T-helper 1 cell treated with Interleukin-12 subunit alpha and Interleukin-12 subunit beta and Interleukin-4 antibody, amounts not matched to agents 30 μg/mL and 1 μg/mL, for 36 hours (primary cell): ENCODE results near the gene CCDC136.

Experiments
- H3K27ac Mint-ChIP-seq: one replicate; pipeline ENCODE4 v1.8.0; 2021; ENCODE audit warnings: mild to moderate bottlenecking, mixed read lengths
- H3K27me3 Mint-ChIP-seq: one replicate; pipeline ENCODE4 v1.8.0; 2021; ENCODE audit warnings: low read depth, mixed read lengths
- H3K36me3 Mint-ChIP-seq: one replicate; pipeline ENCODE4 v1.8.0; 2021; ENCODE audit warnings: low read depth, mixed read lengths
- H3K4me1 Mint-ChIP-seq: one replicate; pipeline ENCODE4 v1.8.0; 2021; ENCODE audit warnings: low read depth, mixed read lengths
- H3K4me3 Mint-ChIP-seq: one replicate; pipeline ENCODE4 v1.8.0; 2021; ENCODE audit warnings: mild to moderate bottlenecking, moderate library complexity, mixed read lengths
- H3K9me3 Mint-ChIP-seq: one replicate; pipeline ENCODE4 v1.8.0; 2021; ENCODE audit warnings: mixed read lengths

The CCDC136 gene

DNA sequence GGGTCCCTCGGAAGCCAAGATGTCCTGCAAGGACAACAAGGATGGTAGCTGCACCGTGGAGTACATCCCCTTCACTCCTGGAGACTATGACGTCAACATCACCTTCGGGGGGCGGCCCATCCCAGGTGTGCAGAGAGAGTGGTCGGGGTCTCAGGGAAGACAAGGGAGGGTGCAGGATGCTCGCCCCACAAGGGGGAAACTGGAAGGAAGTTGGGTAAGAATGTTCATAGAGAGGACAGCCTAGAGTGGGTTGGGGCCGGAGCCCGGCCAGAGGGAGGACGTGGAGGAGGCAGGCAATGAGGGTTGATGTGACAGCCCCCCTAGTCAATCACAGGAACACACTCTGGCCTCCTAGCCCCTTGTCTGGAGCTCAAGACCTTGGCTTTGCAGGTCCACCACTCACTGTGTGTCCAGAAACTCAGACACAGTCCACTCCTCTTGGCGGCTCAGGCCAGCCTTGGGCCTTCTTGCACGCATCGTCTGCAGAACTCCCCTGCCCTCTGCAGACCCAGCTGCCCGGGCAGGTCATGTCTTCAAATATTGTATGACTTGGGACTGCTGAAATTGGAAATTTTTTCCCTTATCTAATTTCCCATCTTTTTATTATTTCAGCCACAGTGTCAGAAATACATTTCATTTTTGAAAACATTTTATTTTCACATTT, 55.1 kb downstream of the CCDC136 start:
- peaks cover 2% of the 10 kb centered on the region for H3K4me1 Mint-ChIP-seq
- H3K4me3 Mint-ChIP-seq: no peak overlapping the region
- no peaks in the 10 kb centered on the region for H3K9me3 Mint-ChIP-seq
- no peaks in the 10 kb centered on the region for H3K36me3 Mint-ChIP-seq
- no peak overlapping the region for H3K27ac Mint-ChIP-seq
- no peaks in the 10 kb centered on the region for H3K27me3 Mint-ChIP-seq

DNA sequence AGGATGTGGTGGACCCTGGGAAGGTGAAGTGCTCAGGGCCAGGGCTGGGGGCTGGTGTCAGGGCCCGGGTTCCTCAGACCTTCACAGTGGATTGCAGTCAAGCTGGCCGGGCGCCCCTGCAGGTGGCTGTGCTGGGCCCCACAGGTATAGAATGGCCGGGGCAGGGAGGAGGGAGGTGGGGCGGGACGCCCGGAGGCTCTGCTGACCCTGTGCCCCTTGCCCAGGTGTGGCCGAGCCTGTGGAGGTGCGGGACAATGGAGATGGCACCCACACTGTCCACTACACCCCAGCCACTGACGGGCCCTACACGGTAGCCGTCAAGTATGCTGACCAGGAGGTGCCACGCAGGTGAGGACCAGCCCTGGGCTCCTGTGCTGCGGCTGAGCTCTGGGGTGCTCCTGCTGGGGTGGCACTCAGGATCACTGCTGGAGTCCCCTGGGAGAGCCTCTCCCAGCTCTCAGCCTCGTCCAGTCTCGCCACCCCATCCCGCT, 56.0 kb downstream of the CCDC136 start:
- Mint-ChIP-seq H3K27me3 (no peaks in the 10 kb centered on the region), H3K4me1 (no peaks in the 10 kb centered on the region), H3K36me3 (no peaks in the 10 kb centered on the region), H3K4me3 (no peak overlapping the region), H3K9me3 (no peaks in the 10 kb centered on the region), H3K27ac (no peak overlapping the region)

DNA sequence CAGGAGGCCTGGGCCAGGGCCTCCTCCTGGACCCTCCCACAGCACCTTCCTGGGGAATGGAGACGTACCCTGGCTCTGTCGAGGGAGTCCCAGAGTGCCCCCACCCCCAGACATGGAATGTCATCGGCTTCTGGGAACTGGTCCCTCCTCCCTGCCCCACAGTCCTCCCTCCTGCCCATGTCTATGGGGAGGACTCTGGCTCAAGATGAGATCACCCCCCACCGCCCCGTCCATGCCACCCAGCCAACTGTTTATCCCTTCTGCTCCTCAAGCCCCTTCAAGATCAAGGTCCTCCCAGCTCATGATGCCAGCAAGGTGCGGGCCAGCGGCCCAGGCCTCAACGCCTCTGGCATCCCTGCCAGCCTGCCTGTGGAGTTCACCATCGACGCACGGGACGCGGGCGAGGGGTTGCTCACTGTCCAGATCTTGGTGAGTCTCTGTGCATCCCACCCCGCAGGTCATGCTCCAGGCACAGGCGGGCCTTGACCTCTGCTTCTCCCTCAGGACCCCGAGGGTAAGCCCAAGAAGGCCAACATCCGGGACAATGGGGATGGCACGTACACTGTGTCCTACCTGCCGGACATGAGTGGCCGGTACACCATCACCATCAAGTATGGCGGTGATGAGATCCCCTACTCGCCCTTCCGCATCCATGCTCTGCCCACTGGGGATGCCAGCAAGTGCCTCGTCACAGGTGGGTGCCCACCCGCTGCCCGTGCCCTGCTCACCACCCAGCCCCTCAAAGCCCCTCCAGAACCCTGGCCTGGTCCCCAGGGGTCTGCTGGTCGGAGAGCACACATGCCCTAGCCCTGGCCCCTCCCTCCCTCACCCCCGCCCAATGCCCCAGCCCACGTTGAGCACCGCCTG, 56.8 kb downstream of the CCDC136 start:
- Mint-ChIP-seq H3K27ac (no peak overlapping the region), H3K27me3 (no peaks in the 10 kb centered on the region), H3K4me3 (no peak overlapping the region), H3K9me3 (no peaks in the 10 kb centered on the region), H3K4me1 (no peaks in the 10 kb centered on the region), H3K36me3 (no peaks in the 10 kb centered on the region)

DNA sequence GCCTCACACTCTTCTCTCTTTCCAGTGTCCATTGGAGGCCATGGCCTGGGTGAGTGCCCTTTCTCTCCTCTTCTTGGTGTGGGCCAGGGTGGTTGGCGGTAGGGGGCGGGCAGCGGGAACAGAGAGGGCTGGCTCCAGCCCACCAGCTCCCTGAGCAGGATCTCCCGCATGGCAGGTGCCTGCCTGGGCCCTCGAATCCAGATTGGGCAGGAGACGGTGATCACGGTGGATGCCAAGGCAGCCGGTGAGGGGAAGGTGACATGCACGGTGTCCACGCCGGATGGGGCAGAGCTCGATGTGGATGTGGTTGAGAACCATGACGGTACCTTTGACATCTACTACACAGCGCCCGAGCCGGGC, 57.4 kb downstream of the CCDC136 start:
- no peaks in the 10 kb centered on the region for H3K4me1 Mint-ChIP-seq
- H3K36me3 Mint-ChIP-seq: no peaks in the 10 kb centered on the region
- no peaks in the 10 kb centered on the region for H3K9me3 Mint-ChIP-seq
- no peak overlapping the region for H3K4me3 Mint-ChIP-seq
- no peaks in the 10 kb centered on the region for H3K27me3 Mint-ChIP-seq
- H3K27ac Mint-ChIP-seq: no peak overlapping the region

DNA sequence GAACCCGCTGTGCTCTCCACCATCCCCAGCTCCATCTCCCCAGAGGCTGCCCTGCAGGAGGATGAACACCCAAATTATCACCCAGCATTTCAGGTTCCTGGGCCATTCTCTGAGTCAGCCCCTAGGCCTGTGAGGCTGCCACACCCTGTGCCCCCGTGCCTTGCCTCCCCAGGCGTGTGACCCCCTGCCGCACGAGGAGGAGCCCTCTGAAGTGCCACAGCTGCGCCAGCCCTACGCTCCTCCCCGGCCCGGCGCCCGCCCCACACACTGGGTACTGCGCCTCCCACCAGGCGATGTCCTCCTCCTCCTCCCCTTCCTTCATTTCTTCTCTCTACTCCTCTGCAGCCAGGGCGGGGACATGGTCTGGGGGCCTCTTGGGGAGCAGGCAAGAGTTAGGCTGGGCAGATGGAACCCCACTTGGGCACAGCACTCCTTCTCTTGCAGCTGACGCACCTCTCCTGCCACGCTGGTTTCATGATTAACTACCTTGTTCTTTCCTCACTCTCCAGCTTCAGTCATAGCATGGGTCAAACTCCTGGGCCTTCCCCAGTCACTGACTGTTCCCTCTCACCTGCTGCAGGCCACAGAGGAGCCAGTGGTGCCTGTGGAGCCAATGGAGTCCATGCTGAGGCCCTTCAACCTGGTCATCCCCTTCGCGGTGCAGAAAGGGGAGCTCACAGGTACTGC, 58.2 kb downstream of the CCDC136 start:
- no peak overlapping the region for H3K27ac Mint-ChIP-seq
- H3K27me3 Mint-ChIP-seq: no peaks in the 10 kb centered on the region
- H3K36me3 Mint-ChIP-seq: no peaks in the 10 kb centered on the region
- H3K9me3 Mint-ChIP-seq: no peaks in the 10 kb centered on the region
- no peak overlapping the region for H3K4me3 Mint-ChIP-seq
- H3K4me1 Mint-ChIP-seq: no peaks in the 10 kb centered on the region

DNA sequence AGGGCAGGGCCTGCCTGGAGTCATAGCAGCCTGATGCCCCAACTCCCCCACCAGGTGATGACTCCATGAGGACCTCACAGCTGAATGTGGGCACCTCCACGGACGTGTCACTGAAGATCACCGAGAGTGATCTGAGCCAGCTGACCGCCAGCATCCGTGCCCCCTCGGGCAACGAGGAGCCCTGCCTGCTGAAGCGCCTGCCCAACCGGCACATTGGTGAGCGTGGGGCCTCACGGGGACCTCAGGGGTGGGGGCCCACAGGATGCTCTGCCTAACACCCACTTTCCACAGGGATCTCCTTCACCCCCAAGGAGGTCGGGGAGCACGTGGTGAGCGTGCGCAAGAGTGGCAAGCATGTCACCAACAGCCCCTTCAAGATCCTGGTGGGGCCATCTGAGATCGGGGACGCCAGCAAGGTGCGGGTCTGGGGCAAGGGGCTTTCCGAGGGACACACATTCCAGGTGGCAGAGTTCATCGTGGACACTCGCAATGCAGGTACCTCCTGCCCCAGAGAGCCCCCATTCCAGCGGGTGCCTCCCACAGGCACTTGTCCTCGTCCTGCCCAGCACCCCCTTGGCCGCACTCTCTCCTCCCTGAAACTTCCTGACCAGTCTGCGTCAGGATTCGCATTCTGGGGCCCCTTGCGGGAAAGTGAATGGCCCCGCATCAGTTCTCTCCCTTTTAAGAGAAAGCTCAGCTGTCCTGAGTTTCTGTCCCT, 60.9 kb downstream of the CCDC136 start:
- Mint-ChIP-seq H3K9me3 (no peaks in the 10 kb centered on the region), H3K4me1 (no peaks in the 10 kb centered on the region), H3K36me3 (no peaks in the 10 kb centered on the region), H3K27ac (no peak overlapping the region), H3K27me3 (no peaks in the 10 kb centered on the region), H3K4me3 (no peak overlapping the region)

DNA sequence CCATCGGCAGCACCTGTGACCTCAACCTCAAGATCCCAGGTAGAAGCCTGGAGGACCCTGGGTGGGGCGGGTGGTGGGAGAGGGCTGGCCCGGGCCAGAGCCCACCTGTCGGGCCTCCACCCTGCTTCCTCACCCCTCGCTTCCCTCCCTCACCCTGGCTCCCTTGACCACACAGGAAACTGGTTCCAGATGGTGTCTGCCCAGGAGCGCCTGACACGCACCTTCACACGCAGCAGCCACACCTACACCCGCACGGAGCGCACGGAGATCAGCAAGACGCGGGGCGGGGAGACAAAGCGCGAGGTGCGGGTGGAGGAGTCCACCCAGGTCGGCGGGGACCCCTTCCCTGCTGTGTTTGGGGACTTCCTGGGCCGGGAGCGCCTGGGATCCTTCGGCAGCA, 62.0 kb downstream of the CCDC136 start:
- no peaks in the 10 kb centered on the region for H3K27me3 Mint-ChIP-seq
- no peaks in the 10 kb centered on the region for H3K36me3 Mint-ChIP-seq
- no peaks in the 10 kb centered on the region for H3K4me1 Mint-ChIP-seq
- no peaks in the 10 kb centered on the region for H3K9me3 Mint-ChIP-seq
- no peak overlapping the region for H3K27ac Mint-ChIP-seq
- H3K4me3 Mint-ChIP-seq: no peak overlapping the region

DNA sequence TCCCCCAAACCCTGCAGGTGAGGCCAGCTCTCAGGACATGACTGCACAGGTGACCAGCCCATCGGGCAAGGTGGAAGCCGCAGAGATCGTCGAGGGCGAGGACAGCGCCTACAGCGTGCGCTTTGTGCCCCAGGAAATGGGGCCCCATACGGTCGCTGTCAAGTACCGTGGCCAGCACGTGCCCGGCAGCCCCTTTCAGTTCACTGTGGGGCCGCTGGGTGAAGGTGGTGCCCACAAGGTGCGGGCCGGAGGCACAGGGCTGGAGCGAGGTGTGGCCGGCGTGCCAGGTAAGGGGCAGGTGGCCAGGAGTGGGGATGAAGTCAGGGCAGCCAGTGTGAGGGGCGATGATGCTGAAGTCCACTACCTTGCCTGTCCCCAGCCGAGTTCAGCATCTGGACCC, 62.6 kb downstream of the CCDC136 start:
- Mint-ChIP-seq H3K4me1 (no peaks in the 10 kb centered on the region), H3K4me3 (no peak overlapping the region), H3K9me3 (no peaks in the 10 kb centered on the region), H3K27me3 (no peaks in the 10 kb centered on the region), H3K36me3 (no peaks in the 10 kb centered on the region), H3K27ac (no peak overlapping the region)

DNA sequence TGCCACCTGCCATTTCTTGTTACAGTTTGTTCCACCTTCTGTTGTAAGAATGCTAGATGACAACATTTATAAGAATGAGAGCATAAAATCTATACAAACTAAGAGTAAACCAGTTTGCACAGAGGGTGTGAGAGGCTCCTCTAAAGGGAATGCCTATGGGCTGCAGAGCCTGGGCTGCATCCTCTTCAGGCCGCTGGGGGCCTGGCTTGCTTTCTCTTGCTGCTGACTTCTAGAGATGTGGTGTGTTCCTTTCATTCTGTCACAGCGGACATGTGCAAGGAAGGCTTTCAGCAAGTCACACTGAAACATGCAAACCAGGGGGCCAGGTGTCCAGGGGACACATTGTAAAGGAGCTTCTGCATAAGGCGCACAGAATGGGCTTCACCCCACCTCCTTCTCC, 63.8 kb downstream of the CCDC136 start:
- Mint-ChIP-seq H3K9me3 (no peaks in the 10 kb centered on the region), H3K36me3 (no peaks in the 10 kb centered on the region), H3K27ac (no peak overlapping the region), H3K4me1 (no peaks in the 10 kb centered on the region), H3K27me3 (no peaks in the 10 kb centered on the region), H3K4me3 (no peak overlapping the region)

DNA sequence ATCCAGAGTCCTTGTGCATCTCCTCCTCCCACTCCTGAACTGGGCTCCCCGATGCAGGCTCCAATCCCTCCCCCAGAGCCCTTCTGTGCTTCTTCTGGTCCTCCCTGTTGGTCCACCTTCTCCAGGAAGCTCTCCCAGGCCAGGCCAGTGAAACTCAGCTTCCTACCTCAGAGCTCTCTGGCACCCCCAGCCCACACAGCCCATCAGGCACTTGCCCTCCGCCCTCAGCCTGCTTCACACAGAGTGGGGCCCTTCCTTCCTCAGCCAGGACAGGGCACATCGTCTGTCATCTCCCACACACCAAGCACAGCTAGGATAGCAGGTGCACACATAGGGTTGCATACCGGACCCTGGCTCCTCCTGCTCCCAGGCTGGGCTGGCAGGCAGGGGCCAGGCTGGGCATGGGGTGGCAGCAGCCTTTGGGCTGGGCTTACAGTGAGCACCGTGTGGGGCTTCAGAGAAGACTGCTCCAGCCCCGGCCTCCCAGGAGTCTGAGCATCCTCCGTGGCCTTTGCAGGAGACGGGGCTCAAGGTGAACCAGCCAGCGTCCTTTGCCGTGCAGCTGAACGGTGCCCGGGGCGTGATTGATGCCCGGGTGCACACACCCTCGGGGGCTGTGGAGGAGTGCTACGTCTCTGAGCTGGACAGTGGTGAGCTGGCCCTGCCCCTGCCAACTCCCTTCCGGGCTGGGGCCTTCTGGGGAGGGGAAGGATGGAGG, 64.4 kb downstream of the CCDC136 start:
- Mint-ChIP-seq H3K36me3 (no peaks in the 10 kb centered on the region), H3K4me1 (no peaks in the 10 kb centered on the region), H3K9me3 (no peaks in the 10 kb centered on the region), H3K4me3 (no peak overlapping the region), H3K27ac (no peak overlapping the region), H3K27me3 (no peaks in the 10 kb centered on the region)

DNA sequence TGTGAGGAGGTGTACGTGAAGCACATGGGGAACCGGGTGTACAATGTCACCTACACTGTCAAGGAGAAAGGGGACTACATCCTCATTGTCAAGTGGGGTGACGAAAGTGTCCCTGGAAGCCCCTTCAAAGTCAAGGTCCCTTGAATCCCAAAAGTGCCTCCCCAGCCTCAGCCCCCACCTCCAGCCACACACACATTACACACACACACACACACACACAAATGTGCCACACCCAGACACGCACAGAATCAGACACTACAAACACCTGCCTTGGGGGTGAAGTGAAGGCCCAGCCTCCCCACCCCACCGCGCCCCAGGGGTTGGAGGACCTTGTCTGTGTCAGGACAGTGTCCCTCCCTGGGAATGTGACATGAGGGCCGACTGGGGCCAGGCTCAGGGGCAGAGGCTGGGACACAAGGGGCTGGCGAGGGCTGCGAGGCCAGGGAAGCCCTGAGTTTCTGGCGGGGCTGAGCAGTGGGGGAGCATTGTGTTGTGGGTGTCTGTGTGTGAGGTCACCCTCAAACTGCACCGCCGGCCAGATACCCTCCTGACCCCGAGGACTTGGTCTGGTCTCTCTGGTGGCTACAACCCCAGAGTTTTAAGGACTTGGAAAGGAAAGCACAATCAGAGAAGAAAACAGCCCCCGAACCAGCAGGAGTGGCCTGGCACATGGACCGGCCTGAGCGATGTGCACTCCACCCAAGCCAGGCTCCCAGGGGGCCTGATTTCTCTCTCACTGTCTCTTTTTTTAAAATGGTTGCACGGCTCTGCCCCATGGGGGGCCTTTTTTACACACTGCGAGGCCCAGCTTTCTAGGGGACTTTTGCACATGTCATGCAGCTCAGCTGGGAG, 66.8 kb downstream of the CCDC136 start:
- peaks cover 9% of the 10 kb centered on the region for H3K4me1 Mint-ChIP-seq
- H3K9me3 Mint-ChIP-seq: no peaks in the 10 kb centered on the region
- no peak overlapping the region for H3K27ac Mint-ChIP-seq
- no peak overlapping the region for H3K4me3 Mint-ChIP-seq
- peaks cover 6% of the 10 kb centered on the region for H3K36me3 Mint-ChIP-seq
- H3K27me3 Mint-ChIP-seq: no peaks in the 10 kb centered on the region

DNA sequence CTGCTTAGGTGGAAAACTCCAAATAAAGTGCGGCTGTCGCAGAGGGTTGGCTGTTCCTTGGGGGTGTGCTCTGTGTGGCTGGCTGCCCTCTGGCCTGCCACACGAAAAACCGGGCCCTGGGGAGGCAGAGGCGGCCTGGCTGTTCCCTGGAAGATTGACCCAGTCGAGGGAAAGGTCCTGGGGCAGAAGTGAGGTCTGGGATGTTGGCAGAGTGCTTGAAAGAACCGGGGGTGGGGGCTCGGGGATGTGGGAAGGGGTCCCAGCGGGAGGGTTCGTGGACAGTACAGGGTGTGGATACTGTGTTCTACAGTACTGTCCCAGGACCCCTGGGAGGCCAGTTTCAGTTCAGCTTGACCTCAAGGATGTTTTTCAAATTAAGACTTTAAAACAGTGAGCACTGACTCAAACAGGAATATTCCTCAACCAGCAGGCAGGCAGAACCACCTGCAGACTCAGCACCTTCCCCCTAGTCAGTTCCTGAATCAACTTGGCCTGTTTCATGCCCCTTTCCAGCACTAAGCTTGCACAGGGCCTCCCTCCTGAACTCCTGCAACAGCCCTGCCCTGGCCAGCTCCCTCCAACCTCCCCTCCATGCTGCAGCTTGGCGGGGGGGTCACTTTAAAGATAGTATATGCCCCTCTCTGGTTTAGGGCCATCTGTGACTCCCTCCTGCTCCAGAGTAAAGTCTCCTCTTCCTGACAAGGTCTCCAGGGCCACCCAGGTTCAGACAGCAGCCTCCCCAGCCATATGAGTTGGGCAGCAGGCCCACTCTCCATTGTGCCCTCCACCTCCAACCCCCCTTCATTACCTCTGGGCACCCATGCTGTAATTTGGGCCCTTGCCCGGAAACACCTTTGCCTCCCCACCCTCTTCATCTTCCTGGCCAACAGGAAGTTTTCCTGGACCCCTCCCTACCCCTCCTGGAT, 67.7 kb downstream of the CCDC136 start:
- no peak overlapping the region for H3K27ac Mint-ChIP-seq
- H3K36me3 Mint-ChIP-seq: peaks cover 7% of the 10 kb centered on the region

More for the DNA sequence above, 67.7 kb downstream of the CCDC136 start:
- no peak overlapping the region for H3K4me3 Mint-ChIP-seq
- H3K27me3 Mint-ChIP-seq: no peaks in the 10 kb centered on the region
- H3K9me3 Mint-ChIP-seq: no peaks in the 10 kb centered on the region
- H3K4me1 Mint-ChIP-seq: peaks cover 13% of the 10 kb centered on the region
